Lower leg skin (tissue), 4 donors: ENCODE measurements around the gene KMT5B. TPM values are rescaled to one million over a fixed set of nuclear protein-coding genes. Genes with fewer than 3 reads are reported as not detected.

Experiments
- DNase-seq, 2 donors: peaks; one replicate each; pipeline ENCODE4 v3.0.0-alpha.2; 2019; ENCODE audit warnings: low spot score in 2 of 2
- H3K4me3 ChIP-seq: fragments of 200-600 bp; sonication (generic); 2 replicates; pipeline ENCODE4 v1.5.1; 2017; ENCODE audit warnings: mild to moderate bottlenecking, low read depth; ENCODE audit not compliant: poor library complexity, severe bottlenecking
- CTCF ChIP-seq, 3 donors: fragments of 450-650 bp; IDR thresholded peaks; one replicate each; pipeline ENCODE4 v1.5.1; 2016; ENCODE audit warnings: antibody characterized with exemption in 3 of 3, mild to moderate bottlenecking in 3 of 3, moderate library complexity in 2 of 3
- POLR2A ChIP-seq, 2 donors: fragments of 450-650 bp; IDR thresholded peaks; one replicate each; pipeline ENCODE4 v1.6.1; 2016 to 2017; ENCODE audit warnings: antibody characterized with exemption in 2 of 2, mild to moderate bottlenecking in 1 of 2, moderate library complexity in 1 of 2
- WGBS, 2 donors: methylation state at CpG; one replicate each; pipeline ENCODE4 v1.1.5; 2018; 5-methylcytosine and 5-hydroxymethylcytosine counted together
- intact Hi-C: fragments of 100-400 bp; cut with DNase I; formaldehyde crosslinking; loops from one replicate; pipeline ENCODE4 v1.15.0; 2023; ENCODE audit warnings: low total_unique reads
- total RNA-seq, 4 donors: library from RNA; depleted of rRNA; stranded (reverse); fragments of >200 nt; gene quantifications; one replicate each; pipeline ENCODE4 v1.1.0, GENCODE V29; 2016

The KMT5B gene
- total RNA-seq, 4 donors from 2014 or later: 26.3 to 34.9 (median 34.0) TPM

- no peak for DNase-seq
- no peak overlapping the region for H3K4me3 ChIP-seq
- TF ChIP-seq POLR2A (IDR thresholded peaks at IDR 0.05): no peak
- no peak for TF ChIP-seq CTCF (IDR thresholded peaks at IDR 0.05)
- 69 to 70% methylated on average over 3 of the region's 3 CpGs for WGBS, 2 donors
- intact Hi-C loops: no loop called here
Observed at GRCh38 chr11:68113986-68114385, 99.1 kb downstream of the KMT5B start.

GRCh38 chr11:68107689-68108088 is 105.4 kb downstream of the KMT5B start:
- DNase-seq: no peak
- intact Hi-C loops: no loop called here
- 81 to 88% methylated on average over 10 of the region's 10 CpGs for WGBS, 2 donors
- H3K4me3 ChIP-seq: no peak overlapping the region
- TF ChIP-seq POLR2A (IDR thresholded peaks at IDR 0.05): no peak
- no peak for TF ChIP-seq CTCF (IDR thresholded peaks at IDR 0.05)

GRCh38 chr11:68106165-68106940 is 106.7 kb downstream of the KMT5B start:
- H3K4me3 ChIP-seq: no peak overlapping the region
- intact Hi-C loops: no loop called here
- DNase-seq: no peak
- TF ChIP-seq POLR2A (IDR thresholded peaks at IDR 0.05) (no peak), CTCF (IDR thresholded peaks at IDR 0.05) (no peak)
- WGBS, 2 donors: 68 to 74% methylated on average over 8 of the region's 8 CpGs

Other genes with a start within 250 kb of the KMT5B start
- 10 to 100 TPM; 29.2 to 47.2 (median 44.3) TPM for gene UNC93B1, start 209.2 kb downstream of the KMT5B start, total RNA-seq
- 10 to 100 TPM in 1 of 4 donors, 1 to 10 TPM in 3; 5.4 to 11.6 (median 6.4) TPM for gene ALDH3B1, start 203.0 kb downstream of the KMT5B start, total RNA-seq
- 100 to 1,000 TPM; 136 to 206 (median 159) TPM for gene NDUFS8, start 182.6 kb downstream of the KMT5B start, total RNA-seq
- 10 to 100 TPM; 29.6 to 57.1 (median 34.8) TPM for gene TCIRG1, start 174.3 kb downstream of the KMT5B start, total RNA-seq
- 10 to 100 TPM in 3 of 4 donors, 1 to 10 TPM in 1; 5.9 to 15.6 (median 13.1) TPM for gene CHKA, start 91.9 kb downstream of the KMT5B start, total RNA-seq
- gene C11orf24, start 58.7 kb upstream of the KMT5B start, total RNA-seq: 10 to 100 TPM; 12.5 to 37.8 (median 16.2) TPM
- gene LRP5, start 99.3 kb upstream of the KMT5B start, total RNA-seq: 10 to 100 TPM; 25.0 to 53.5 (median 29.3) TPM
- 100 to 1,000 TPM in 1 of 4 donors, 10 to 100 TPM in 3; 74.2 to 119 (median 88.6) TPM for gene PPP6R3, start 247.5 kb upstream of the KMT5B start, total RNA-seq